ENCODE data around the gene DUSP2. TPM values are rescaled to one million over a fixed set of nuclear protein-coding genes. Genes with fewer than 3 reads are reported as not detected.

The DUSP2 gene
- total and polyA plus RNA-seq, 2 experiments from 2014 or later = 6.6 to 13.0 TPM

- H3K4me1 Mint-ChIP-seq = peaks cover 32% of the 10 kb centered on the region
- no peak overlapping the region for H3K4me3 ChIP-seq
- H3K4me2 ChIP-seq = no peak overlapping the region
- H3F3A ChIP-seq (replicated peaks; ENCODE audit: low read depth) = no peaks in the 10 kb centered on the region
- TF ChIP-seq STAT1 (IDR thresholded peaks at IDR 0.05; ENCODE audit: unreplicated experiment) = no peak
- no peak for TF ChIP-seq EZH2phosphoT487 (IDR thresholded peaks at IDR 0.05; ENCODE audit: unreplicated experiment)
- TF ChIP-seq ETS1 (IDR thresholded peaks at IDR 0.05) = no peak
- TF ChIP-seq ZNF114 (CRISPR knock-in tag; IDR thresholded peaks at IDR 0.05) = no peak
- TF ChIP-seq ZNF331 (CRISPR knock-in tag; IDR thresholded peaks at IDR 0.05; ENCODE audit: low read depth) = no peak
- TF ChIP-seq NANOG (IDR thresholded peaks at IDR 0.05; ENCODE audit: borderline replicate concordance) = no peak
- no peak for TF ChIP-seq ZNF462 (CRISPR knock-in tag; IDR thresholded peaks at IDR 0.05)
- no peak for TF ChIP-seq REST (IDR thresholded peaks at IDR 0.05; ENCODE audit: unreplicated experiment)
- TF ChIP-seq JUNB (IDR thresholded peaks at IDR 0.05; ENCODE audit: unreplicated experiment) = no peak
- TF ChIP-seq POLR2AphosphoS5 (IDR thresholded peaks at IDR 0.05; ENCODE audit: low read depth) = no peak
- no peak for TF ChIP-seq CTCF (conservative IDR thresholded peaks at IDR 0.05; ENCODE audit: low read depth in 2 of 2)
- TF ChIP-seq CREB1 (CRISPR knock-in tag; IDR thresholded peaks at IDR 0.05; ENCODE audit: low read depth) = no peak
- H3K27ac Mint-ChIP-seq = no peak overlapping the region
- no peaks in the 10 kb centered on the region for H3K27me3 ChIP-seq (ENCODE audit: insufficient read depth)
- H2AFZ ChIP-seq = no peak overlapping the region
- no peaks in the 10 kb centered on the region for H3K9me2 ChIP-seq (ENCODE audit: insufficient read depth)
- peaks cover 20% of the 10 kb centered on the region for H3K4me1 ChIP-seq (ENCODE audit: insufficient read depth)
- no peaks in the 10 kb centered on the region for H3K36me3 ChIP-seq (ENCODE audit: insufficient read depth)
- H3K4me3 Mint-ChIP-seq = no peak overlapping the region
- no peak overlapping the region for H3K27ac ChIP-seq (ENCODE audit: low read depth)
- H4K20me1 ChIP-seq (replicated peaks; ENCODE audit: insufficient read depth) = no peaks in the 10 kb centered on the region
- H3K9me3 Mint-ChIP-seq = peaks cover 8% of the 10 kb centered on the region
- no peaks in the 10 kb centered on the region for H3K79me2 ChIP-seq (replicated peaks; ENCODE audit: insufficient read depth)
- H3K36me3 Mint-ChIP-seq (ENCODE audit: low read depth) = peaks cover 5% of the 10 kb centered on the region; the same call in 2 of the 3 replicates
- peaks cover 14% of the 10 kb centered on the region for H3K27me3 Mint-ChIP-seq (ENCODE audit: insufficient read depth, low read depth, poor library complexity)
- DNase-seq (ENCODE audit: low spot score) (no peak), ATAC-seq (no peak)
Measured at GRCh38 chr2:96105994-96106715, 39.1 kb downstream of the DUSP2 start.

All from GM23338 (cell line).